ENCODE data around the gene NOVA1. TPM values are rescaled to one million over a fixed set of nuclear protein-coding genes. Genes with fewer than 3 reads are reported as not detected.

Gene NOVA1
- total and polyA plus RNA-seq, 12 donors: 1.3 to 8.9 (median 3.4) TPM

- ATAC-seq (peak; percentile 85 to 97 (median 92)), DNase-seq (peak; percentile 19 to 75)
- no peak for TF ChIP-seq CTCF (IDR thresholded peaks at IDR 0.05)
- intact Hi-C loops (cut with DNase I): no loop called here
- no peak overlapping the region for H3K4me3 ChIP-seq
- H3K4me1 ChIP-seq: peaks cover 0 to 7% (median 0%) of the 10 kb centered on the region in 9 donors
- WGBS, 2 donors: 42 to 58% methylated on average over 7 of the region's 7 CpGs
- no peaks in the 10 kb centered on the region for H3K27me3 ChIP-seq
- no peaks in the 10 kb centered on the region for H3K36me3 ChIP-seq
- H3K27ac ChIP-seq: peak overlapping the region in 4 of 10 donors; percentile 46 to 59 (median 56)
- H3K9me3 ChIP-seq: no peaks in the 10 kb centered on the region
Measured at GRCh38 chr14:26528415-26529182, 69.2 kb downstream of the NOVA1 start.

GRCh38 chr14:26527095-26527494, 70.7 kb downstream of the NOVA1 start:
- intact Hi-C loops (cut with DNase I): no loop called here
- H3K27ac ChIP-seq: no peak overlapping the region
- TF ChIP-seq CTCF (IDR thresholded peaks at IDR 0.05): no peak
- no peaks in the 10 kb centered on the region for H3K36me3 ChIP-seq
- WGBS, 2 donors: 74 to 83% methylated on average over 3 of the region's 3 CpGs
- H3K27me3 ChIP-seq: no peaks in the 10 kb centered on the region
- H3K9me3 ChIP-seq: no peaks in the 10 kb centered on the region
- no peak for DNase-seq
- H3K4me3 ChIP-seq: no peak overlapping the region
- H3K4me1 ChIP-seq: peaks cover 0 to 7% (median 0%) of the 10 kb centered on the region in 9 donors
- ATAC-seq: no peak

GRCh38 chr14:26526137-26526536, 71.7 kb downstream of the NOVA1 start:
- ATAC-seq: no peak
- Histone ChIP-seq H3K4me1 (peaks cover 0 to 7% (median 0%) of the 10 kb centered on the region in 9 donors), H3K27me3 (no peaks in the 10 kb centered on the region), H3K36me3 (no peaks in the 10 kb centered on the region), H3K4me3 (no peak overlapping the region), H3K27ac (no peak overlapping the region), H3K9me3 (no peaks in the 10 kb centered on the region)
- 88 to 93% methylated on average over 1 of the region's 1 CpG for WGBS, 2 donors
- TF ChIP-seq CTCF (IDR thresholded peaks at IDR 0.05): no peak
- DNase-seq: no peak
- intact Hi-C loops (cut with DNase I): no loop called here

GRCh38 chr14:26525085-26525484, 72.7 kb downstream of the NOVA1 start:
- DNase-seq (no peak), ATAC-seq (no peak)
- Histone ChIP-seq H3K4me1 (peaks cover 0 to 7% (median 0%) of the 10 kb centered on the region in 9 donors), H3K27me3 (no peaks in the 10 kb centered on the region), H3K4me3 (no peak overlapping the region), H3K27ac (no peak overlapping the region), H3K9me3 (no peaks in the 10 kb centered on the region), H3K36me3 (no peaks in the 10 kb centered on the region)
- intact Hi-C loops (cut with DNase I): no loop called here
- TF ChIP-seq CTCF (IDR thresholded peaks at IDR 0.05): no peak
